GM12878 (cell line): ENCODE results near the gene ARHGEF10L. TPM values are rescaled to one million over a fixed set of nuclear protein-coding genes. Genes with fewer than 3 reads are reported as not detected.

Source experiments
- ATAC-seq: fragments of 200-7000 bp; cut with Tn5 transposase; 3 replicates; pipeline ENCODE4 v1.9.1; 2020; ENCODE audit warnings: mild to moderate bottlenecking, moderate library complexity
- BruUV-seq: library from RNA; stranded (reverse); fragments of 400-500 nt; replicated peaks from 2 replicates; lab custom pipeline; 2021; lab: Mats Ljungman, UMichigan
- CTCF ChIA-PET: fragments of 300-600 bp; sonication (Branson Sonifier 250); formaldehyde crosslinking; extraction: SDS; loops from one replicate; lab custom pipeline; 2021; ENCODE audit warnings: inconsistent platforms; lab: Yijun Ruan, JAX
- POLR2A ChIA-PET: fragments of 350-600 bp; formaldehyde crosslinking; extraction: SDS; loops from one replicate; lab custom pipeline; 2021; ENCODE audit warnings: inconsistent platforms; lab: Charles Lee
- RAD21 ChIA-PET: fragments of 300-600 bp; sonication (Branson Sonifier 250); formaldehyde crosslinking; loops from one replicate; lab custom pipeline; 2023; ENCODE audit warnings: antibody characterized with exemption; ENCODE audit not compliant: unreplicated experiment; lab: Charles Lee
- SMC1A ChIA-PET: fragments of 300-600 bp; sonication (Branson Sonifier 250); formaldehyde crosslinking; loops from one replicate; lab custom pipeline; 2023; ENCODE audit not compliant: unreplicated experiment, uncharacterized antibody; lab: Charles Lee
- DNase-seq: peaks from one replicate; pipeline ENCODE4 v3.0.0-alpha.2; 2011; ENCODE audit warnings: low read depth, low spot score
- FAIRE-seq: peaks from 3 replicates; lab custom pipeline; 2011; peaks lifted over from hg19 to GRCh38; lab: Jason Lieb, UNC
- H2AFZ ChIP-seq: 2 replicates; pipeline ENCODE4 v1.6.0; 2011; ENCODE audit warnings: low read depth, low read length, control low read depth; ENCODE audit not compliant: control insufficient read depth
- H3K27ac ChIP-seq: 2 replicates; pipeline ENCODE4 v1.5.1; 2011; ENCODE audit warnings: control low read depth; ENCODE audit not compliant: control insufficient read depth, insufficient read depth
- H3K27me3 ChIP-seq, 2 experiments: replicated peaks in 1 of 2; 2 replicates each; pipeline versions ENCODE4 v1.6.0 to v1.6.1; 2011; ENCODE audit warnings: low read length in 1 of 2; ENCODE audit not compliant: control insufficient read depth in 2 of 2, insufficient read depth in 2 of 2
- H3K36me3 ChIP-seq, 2 experiments: 2 replicates each; pipeline ENCODE4 v1.5.1; 2011; ENCODE audit warnings: low read length in 1 of 2; ENCODE audit not compliant: control insufficient read depth in 2 of 2, insufficient read depth in 2 of 2
- H3K4me1 ChIP-seq: 2 replicates; pipeline ENCODE4 v1.6.1; 2011; ENCODE audit warnings: mild to moderate bottlenecking, low read length, moderate library complexity, mixed read lengths; ENCODE audit not compliant: control insufficient read depth, insufficient read depth
- H3K4me2 ChIP-seq: 2 replicates; pipeline ENCODE4 v1.6.0; 2011; ENCODE audit warnings: control low read depth; ENCODE audit not compliant: control insufficient read depth, insufficient read depth
- H3K4me3 ChIP-seq: fragments of 200-600 bp; sonication (generic); 2 replicates; pipeline ENCODE4 v1.5.1; 2016
- H3K79me2 ChIP-seq: 2 replicates; pipeline ENCODE4 v1.6.0; 2011; ENCODE audit warnings: low read length; ENCODE audit not compliant: control insufficient read depth, insufficient read depth
- H3K9ac ChIP-seq: 2 replicates; pipeline ENCODE4 v1.8.0; 2011; ENCODE audit warnings: low read length, control low read depth, mixed read lengths; ENCODE audit not compliant: control insufficient read depth, insufficient read depth
- H3K9me3 ChIP-seq: replicated peaks from 3 replicates; pipeline ENCODE4 v1.5.1; 2011; ENCODE audit warnings: mild to moderate bottlenecking, low read length; ENCODE audit not compliant: control insufficient read depth, insufficient read depth
- H4K20me1 ChIP-seq: 2 replicates; pipeline ENCODE4 v1.6.0; 2011; ENCODE audit not compliant: control insufficient read depth, insufficient read depth
- BMI1 ChIP-seq: fragments of 450-650 bp; IDR thresholded peaks from 2 replicates; pipeline ENCODE4 v1.6.1; 2016; ENCODE audit warnings: mild to moderate bottlenecking, moderate library complexity, borderline replicate concordance
- CHD4 ChIP-seq: fragments of 200-600 bp; sonication (generic); IDR thresholded peaks from 2 replicates; pipeline ENCODE4 v1.6.1; 2016; ENCODE audit warnings: mild to moderate bottlenecking
- HDAC6 ChIP-seq: fragments of 200-600 bp; sonication (generic); IDR thresholded peaks from one replicate; pipeline ENCODE4 v1.8.0; 2017; ENCODE audit warnings: antibody characterized with exemption; ENCODE audit not compliant: unreplicated experiment
- KAT2A ChIP-seq: conservative IDR thresholded peaks from 2 replicates; pipeline ENCODE4 v1.6.1; 2011; ENCODE audit warnings: low read depth, low read length; ENCODE audit not compliant: control insufficient read depth
- NBN ChIP-seq: fragments of 450-650 bp; IDR thresholded peaks from 2 replicates; pipeline ENCODE4 v1.6.1; 2016
- ZNF217 ChIP-seq: fragments of 450-650 bp; IDR thresholded peaks from 2 replicates; pipeline ENCODE4 v1.6.1; 2017; ENCODE audit warnings: antibody characterized with exemption, mild to moderate bottlenecking
- ZNF274 ChIP-seq: IDR thresholded peaks from one replicate; pipeline ENCODE4 v1.8.0; 2011; ENCODE audit not compliant: insufficient read length, insufficient read depth
- WGBS: methylation state at CpG from one replicate; pipeline ENCODE4 v1.1.6; 2016; ENCODE audit warnings: low lambda C conversion rate; ENCODE audit not compliant: insufficient replicate concordance, insufficient coverage; ENCODE audit errors: missing lambda C conversion rate; 5-methylcytosine and 5-hydroxymethylcytosine counted together
- in situ Hi-C: fragments of 300-500 bp; cut with MboI; formaldehyde crosslinking; loops from 9 replicates; pipeline ENCODE4 v1.14.3; 2018; ENCODE audit warnings: mixed read lengths
- intact Hi-C: fragments of 100-400 bp; cut with micrococcal nuclease; formaldehyde crosslinking; loops from one replicate; pipeline ENCODE4 v1.14.2; 2022; ENCODE audit not compliant: unreplicated experiment
- polyA plus RNA-seq, 11 experiments: library from polyadenylated mRNA; depleted of rRNA in 4 of 11; unstranded in 6 of 11; stranded (reverse) in 5 of 11; fragments of >200 nt; fragmentation: Nextera tagmentation in 4 of 11; fragmentation: Illumina TruSeq in 1 of 11; extraction: Ambion mirVana in 4 of 11; extraction: Trizol in 1 of 11; gene quantifications; 1 replicate in 1 of 11; 2 replicates in 10 of 11; pipeline versions ENCODE4 v1.2.1 to v1.2.3, GENCODE V29; 2011 to 2016; ENCODE audit warnings: inconsistent platforms in 2 of 11, missing spikeins in 2 of 11, low read depth in 1 of 11
- total RNA-seq, 4 experiments: library from RNA; depleted of rRNA in 3 of 4; stranded (reverse); fragments of >200 nt in 3 of 4; fragmentation: Illumina TruSeq in 1 of 4; extraction: Trizol in 1 of 4; gene quantifications; 2 replicates each; pipeline versions ENCODE4 v1.2.1 to v1.2.3, GENCODE V29; 2013 to 2021
- TF ChIP-seq, protein P1 (sequence below): IDR thresholded peaks from 2 replicates; pipeline ENCODE4 v1.6.1; 2012; ENCODE audit warnings: low read depth, low read length, improper control_type of control experiment
- TF ChIP-seq, protein P2 (sequence below): fragments of 450-650 bp; conservative IDR thresholded peaks from 2 replicates; pipeline ENCODE4 v1.6.1; 2017; ENCODE audit warnings: mild to moderate bottlenecking, moderate library complexity
- TF ChIP-seq, protein P3 (sequence below): fragments of 450-650 bp; IDR thresholded peaks from 2 replicates; pipeline ENCODE4 v1.6.1; 2017; ENCODE audit warnings: low read depth, mild to moderate bottlenecking, moderate library complexity

ARHGEF10L gene
- total and polyA plus RNA-seq, 10 of the 15 experiments (the other 5 are each of a cell fraction or from before 2014, with no cell fraction given): 0.05 to 0.94 (median 0.28) TPM; not detected in 2

DNA sequence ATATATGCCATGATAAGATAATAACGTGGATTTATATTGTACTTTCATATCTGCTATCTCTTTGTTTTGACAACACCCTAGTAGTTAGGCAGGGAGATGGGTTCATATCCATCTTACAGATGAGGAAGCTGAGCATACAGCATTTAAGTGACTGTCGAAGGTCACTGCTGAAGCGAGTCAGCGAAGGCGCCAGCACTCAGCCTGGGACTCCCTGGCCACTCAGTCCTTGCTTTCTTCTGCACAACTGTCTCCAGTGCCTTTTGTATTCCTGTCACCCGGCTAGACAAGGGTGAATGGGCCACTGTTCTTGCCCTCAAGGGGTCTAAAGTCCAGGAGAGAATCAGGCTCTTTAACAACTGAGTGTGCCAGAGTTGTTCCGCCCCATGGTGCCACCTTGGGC is 3.1 kb downstream of the ARHGEF10L start:
- no TSS peak for BruUV-seq
- Histone ChIP-seq H3K4me1 (no peaks in the 10 kb centered on the region; the same call in 1 of the 2 replicates), H4K20me1 (no peaks in the 10 kb centered on the region), H3K4me3 (no peak overlapping the region), H3K27me3 (peaks cover 4 to 5% of the 10 kb centered on the region in 2 experiments; a peak in 3 of 4 replicates), H3K9me3 (no peaks in the 10 kb centered on the region), H3K27ac (no peak overlapping the region), H2AFZ (no peak overlapping the region), H3K9ac (no peak overlapping the region), H3K4me2 (no peak overlapping the region), H3K36me3 (no peaks in the 10 kb centered on the region), H3K79me2 (no peaks in the 10 kb centered on the region)
- FAIRE-seq (no peak), ATAC-seq (no peak), DNase-seq (no peak)
- TF ChIP-seq, protein P1, sequence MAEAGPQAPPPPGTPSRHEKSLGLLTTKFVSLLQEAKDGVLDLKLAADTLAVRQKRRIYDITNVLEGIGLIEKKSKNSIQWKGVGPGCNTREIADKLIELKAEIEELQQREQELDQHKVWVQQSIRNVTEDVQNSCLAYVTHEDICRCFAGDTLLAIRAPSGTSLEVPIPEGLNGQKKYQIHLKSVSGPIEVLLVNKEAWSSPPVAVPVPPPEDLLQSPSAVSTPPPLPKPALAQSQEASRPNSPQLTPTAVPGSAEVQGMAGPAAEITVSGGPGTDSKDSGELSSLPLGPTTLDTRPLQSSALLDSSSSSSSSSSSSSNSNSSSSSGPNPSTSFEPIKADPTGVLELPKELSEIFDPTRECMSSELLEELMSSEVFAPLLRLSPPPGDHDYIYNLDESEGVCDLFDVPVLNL: no peak
- no peak for TF ChIP-seq KAT2A
- TF ChIP-seq BMI1: no peak
- no peak for TF ChIP-seq ZNF217
- intact Hi-C loops: no loop called here
- CTCF ChIA-PET: interaction anchor here (2.4 kb wide), 1 partner anchor 11 kb away, joined by 7 read pairs; no protein-coding TSS in a partner anchor
- 60% methylated on average over 7 of the region's 7 CpGs for WGBS
- in situ Hi-C loops: no loop called here
- RAD21 ChIA-PET: no interaction called here
- SMC1A ChIA-PET: interaction anchor here (1.2 kb wide), 1 partner anchor 13 kb away, joined by 3 read pairs; no protein-coding TSS in a partner anchor
- POLR2A ChIA-PET: no interaction called here

DNA sequence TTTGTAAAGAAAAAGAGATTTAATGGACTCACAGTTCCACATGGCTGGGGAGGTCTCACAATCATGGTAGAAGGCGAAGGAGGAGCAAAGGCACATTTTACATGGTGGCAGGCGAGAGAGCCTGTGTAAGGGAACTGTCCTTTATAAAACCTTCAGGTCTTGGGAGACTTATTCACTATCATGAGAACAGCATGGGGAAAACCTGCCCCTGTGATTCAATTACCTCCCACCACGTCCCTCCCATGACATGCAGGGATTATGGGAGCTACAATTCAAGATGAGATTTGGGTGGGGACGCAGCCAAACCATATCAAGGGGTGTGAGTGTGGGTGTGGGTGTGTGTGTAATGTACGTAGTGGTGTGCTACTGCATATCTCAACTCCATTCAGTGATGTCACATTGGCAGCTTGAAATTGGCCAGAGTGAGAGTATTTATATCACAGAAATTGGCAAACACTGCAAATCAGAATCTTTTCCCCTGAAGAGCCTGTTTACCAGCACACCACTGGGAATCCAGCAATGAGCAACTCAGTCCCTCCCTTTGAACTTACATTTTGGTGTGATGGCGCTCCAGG is 5.4 kb downstream of the ARHGEF10L start:
- intact Hi-C loops: no loop called here
- Histone ChIP-seq H4K20me1 (no peaks in the 10 kb centered on the region), H3K4me2 (no peak overlapping the region), H3K27ac (no peak overlapping the region), H3K9ac (no peak overlapping the region), H2AFZ (no peak overlapping the region), H3K79me2 (no peaks in the 10 kb centered on the region), H3K36me3 (no peaks in the 10 kb centered on the region), H3K27me3 (peaks cover 1 to 5% of the 10 kb centered on the region in 2 experiments; a peak in 2 of 4 replicates), H3K4me1 (no peaks in the 10 kb centered on the region; the same call in 1 of the 2 replicates), H3K9me3 (no peaks in the 10 kb centered on the region), H3K4me3 (no peak overlapping the region)
- WGBS: 21% methylated on average over 6 of the region's 6 CpGs
- in situ Hi-C loops: no loop called here
- DNase-seq (no peak), FAIRE-seq (no peak), ATAC-seq (no peak)
- CTCF ChIA-PET: no interaction called here
- RAD21 ChIA-PET: no interaction called here
- SMC1A ChIA-PET: interaction anchor here (0.7 kb wide), 1 partner anchor 37 kb away, joined by 3 read pairs; no protein-coding TSS in a partner anchor
- BruUV-seq: no TSS peak
- POLR2A ChIA-PET: no interaction called here
- TF ChIP-seq, protein P2, sequence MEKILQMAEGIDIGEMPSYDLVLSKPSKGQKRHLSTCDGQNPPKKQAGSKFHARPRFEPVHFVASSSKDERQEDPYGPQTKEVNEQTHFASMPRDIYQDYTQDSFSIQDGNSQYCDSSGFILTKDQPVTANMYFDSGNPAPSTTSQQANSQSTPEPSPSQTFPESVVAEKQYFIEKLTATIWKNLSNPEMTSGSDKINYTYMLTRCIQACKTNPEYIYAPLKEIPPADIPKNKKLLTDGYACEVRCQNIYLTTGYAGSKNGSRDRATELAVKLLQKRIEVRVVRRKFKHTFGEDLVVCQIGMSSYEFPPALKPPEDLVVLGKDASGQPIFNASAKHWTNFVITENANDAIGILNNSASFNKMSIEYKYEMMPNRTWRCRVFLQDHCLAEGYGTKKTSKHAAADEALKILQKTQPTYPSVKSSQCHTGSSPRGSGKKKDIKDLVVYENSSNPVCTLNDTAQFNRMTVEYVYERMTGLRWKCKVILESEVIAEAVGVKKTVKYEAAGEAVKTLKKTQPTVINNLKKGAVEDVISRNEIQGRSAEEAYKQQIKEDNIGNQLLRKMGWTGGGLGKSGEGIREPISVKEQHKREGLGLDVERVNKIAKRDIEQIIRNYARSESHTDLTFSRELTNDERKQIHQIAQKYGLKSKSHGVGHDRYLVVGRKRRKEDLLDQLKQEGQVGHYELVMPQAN: no peak
- TF ChIP-seq ZNF274: no peak
- TF ChIP-seq NBN: no peak
- TF ChIP-seq, protein P3, sequence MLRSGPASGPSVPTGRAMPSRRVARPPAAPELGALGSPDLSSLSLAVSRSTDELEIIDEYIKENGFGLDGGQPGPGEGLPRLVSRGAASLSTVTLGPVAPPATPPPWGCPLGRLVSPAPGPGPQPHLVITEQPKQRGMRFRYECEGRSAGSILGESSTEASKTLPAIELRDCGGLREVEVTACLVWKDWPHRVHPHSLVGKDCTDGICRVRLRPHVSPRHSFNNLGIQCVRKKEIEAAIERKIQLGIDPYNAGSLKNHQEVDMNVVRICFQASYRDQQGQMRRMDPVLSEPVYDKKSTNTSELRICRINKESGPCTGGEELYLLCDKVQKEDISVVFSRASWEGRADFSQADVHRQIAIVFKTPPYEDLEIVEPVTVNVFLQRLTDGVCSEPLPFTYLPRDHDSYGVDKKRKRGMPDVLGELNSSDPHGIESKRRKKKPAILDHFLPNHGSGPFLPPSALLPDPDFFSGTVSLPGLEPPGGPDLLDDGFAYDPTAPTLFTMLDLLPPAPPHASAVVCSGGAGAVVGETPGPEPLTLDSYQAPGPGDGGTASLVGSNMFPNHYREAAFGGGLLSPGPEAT: no peak
- no peak for TF ChIP-seq CHD4
- no peak for TF ChIP-seq HDAC6
